Activated CD4-positive, alpha-beta T cell treated with anti-CD3 and anti-CD28 coated beads for 24 hours (primary cell): Measurements from ENCODE around the gene THSD4.

ENCODE experiments used
- DNase-seq, 2 donors: peaks; one replicate each; pipeline ENCODE4 v3.0.0-alpha.2; 2020; ENCODE audit warnings: low read depth in 2 of 2

Gene THSD4

DNA sequence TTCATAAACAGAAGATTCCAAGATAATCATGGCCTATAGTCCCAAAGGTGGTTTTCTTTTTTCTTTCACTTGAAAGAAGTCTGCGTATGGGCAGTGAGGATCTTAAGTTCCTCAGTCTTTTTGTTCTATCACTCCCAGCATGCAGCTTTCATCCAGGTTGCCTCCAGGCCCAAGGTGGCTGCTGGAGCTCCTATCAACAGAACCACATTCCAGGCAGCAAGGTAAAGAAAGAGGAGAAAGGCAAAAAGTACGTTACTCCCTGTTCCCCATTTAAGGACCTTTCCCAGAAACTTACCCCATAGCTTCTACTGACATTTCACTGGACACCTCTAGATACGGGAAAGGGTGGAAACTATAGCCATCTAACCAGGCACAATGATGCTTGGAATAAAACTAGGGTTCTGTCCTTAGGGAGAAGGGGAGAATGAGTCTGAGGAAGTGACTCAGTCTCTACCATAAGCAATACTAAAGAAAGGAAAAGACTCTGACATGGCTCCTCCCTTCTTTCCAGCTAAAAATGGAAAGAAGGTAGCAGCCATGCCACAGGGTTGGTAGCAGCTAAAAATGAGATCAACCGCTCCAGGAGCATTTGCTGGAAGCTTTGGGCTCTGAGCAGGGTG, 381.2 kb downstream of the THSD4 start:
- no peak for DNase-seq

DNA sequence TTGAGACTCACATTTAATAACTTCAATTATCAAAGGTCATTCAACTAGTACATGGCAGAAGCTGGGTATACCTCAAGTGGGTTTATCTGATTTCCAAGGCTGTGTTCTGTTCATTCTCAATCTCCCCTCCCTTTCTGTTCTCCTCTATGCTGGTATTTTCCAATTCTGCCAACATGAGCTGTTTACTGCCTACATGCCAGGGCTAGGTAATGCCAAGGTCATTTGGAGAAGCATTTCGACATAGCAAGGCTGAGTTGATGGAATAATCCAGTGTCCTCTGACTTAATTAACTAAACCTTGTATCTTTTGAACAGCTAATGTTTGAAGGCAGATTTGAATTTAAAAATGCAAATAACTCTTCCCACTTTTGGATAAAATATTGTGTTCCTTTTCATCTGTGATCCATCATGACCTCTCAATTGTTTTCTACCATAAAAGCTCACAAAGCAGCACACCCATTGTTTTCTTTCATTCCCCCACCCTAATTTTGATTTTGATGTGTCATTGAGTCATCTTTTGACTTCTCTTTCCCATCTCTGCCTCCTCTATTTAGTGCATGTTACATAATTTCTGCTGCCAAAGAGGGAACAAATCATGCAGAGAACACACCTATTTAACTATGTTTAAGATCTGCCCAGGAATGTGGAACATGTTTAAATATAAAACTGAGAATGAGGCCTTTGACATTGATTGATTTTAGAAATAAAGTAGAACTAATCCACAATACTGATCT, 386.2 kb downstream of the THSD4 start:
- no peak for DNase-seq

DNA sequence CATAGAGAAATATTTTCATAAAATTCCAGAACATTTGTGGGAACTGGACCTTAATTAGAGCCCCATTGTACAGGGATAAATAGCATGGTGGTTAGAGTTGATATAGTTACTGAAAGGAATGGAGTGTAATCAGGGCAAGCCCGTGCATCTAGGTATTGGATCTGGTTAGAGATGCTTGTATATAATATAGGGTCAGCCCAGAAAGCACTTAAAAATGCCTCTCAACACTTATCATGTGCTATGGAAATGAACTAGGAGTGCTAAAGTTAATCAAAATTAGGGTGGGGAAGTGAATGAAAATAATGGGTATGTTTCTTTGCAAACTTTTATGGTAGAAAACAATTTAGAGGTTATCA, 386.8 kb downstream of the THSD4 start:
- DNase-seq = no peak

DNA sequence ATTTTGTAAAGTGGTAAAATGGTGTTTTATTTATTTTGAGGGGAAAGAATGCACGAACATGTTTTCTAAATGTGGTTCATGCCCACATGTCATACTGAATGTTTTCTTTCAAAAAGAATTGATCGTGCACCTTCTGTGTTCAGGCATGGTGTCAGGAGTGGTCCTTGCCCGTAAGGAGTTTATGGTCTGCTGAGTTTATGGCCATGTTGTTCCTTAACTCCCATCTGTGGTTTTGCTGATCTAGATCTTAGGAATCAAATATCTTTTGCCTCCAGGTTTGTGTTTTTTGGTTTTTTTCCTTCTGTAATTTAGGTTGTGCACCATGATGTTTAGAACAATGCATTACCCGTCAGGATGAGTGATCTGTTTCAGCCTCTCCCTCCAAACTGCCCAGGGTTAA, 390.7 kb downstream of the THSD4 start:
- no peak for DNase-seq

DNA sequence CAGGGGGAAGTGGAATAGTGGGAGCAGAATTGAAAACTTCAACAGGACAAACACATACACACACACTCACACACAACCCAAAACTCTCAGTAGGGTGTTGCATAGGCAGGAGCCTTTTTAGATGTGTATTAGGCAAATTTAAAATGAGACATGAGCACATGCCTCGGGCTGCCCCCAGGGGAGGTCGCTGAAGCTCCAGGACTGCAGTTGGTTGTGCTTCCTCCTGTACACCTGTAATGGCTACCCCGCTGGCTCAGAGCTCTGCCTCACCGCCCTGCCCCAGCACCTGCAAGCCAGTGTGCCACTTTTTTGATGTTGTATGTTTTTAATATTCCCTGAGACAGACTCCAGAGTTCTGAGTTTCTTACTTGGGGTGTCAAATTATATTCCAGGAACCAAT, 391.7 kb downstream of the THSD4 start:
- DNase-seq = no peak

DNA sequence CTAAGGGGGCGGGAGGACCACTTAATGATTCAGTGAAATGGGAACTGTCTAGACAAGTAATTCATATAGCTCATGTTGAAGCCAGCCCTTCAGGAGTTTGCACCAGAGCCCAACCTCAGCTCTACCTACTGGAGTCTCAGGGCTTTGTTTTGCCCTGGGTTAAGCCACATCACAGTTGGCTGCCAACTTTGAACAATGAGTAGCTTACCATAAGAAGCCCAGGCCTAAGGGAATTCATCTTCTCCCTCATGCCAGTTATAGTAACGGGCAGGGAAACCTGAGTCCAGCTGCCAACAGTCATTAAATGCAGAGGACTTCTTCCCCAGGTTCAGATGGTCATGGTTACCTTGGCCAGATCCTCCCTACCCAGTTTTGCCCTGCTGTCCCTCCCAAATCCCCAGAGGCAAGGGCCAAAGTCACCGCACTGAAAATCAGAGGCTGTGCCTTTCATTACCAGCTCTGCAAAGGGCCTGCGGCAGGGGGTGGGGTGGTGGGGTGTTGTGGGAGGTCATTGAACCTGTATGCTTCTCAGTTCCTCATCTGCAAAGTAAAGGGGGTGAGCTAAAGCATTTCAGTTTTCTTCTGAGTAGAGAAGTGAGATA, 392.9 kb downstream of the THSD4 start:
- no peak for DNase-seq

DNA sequence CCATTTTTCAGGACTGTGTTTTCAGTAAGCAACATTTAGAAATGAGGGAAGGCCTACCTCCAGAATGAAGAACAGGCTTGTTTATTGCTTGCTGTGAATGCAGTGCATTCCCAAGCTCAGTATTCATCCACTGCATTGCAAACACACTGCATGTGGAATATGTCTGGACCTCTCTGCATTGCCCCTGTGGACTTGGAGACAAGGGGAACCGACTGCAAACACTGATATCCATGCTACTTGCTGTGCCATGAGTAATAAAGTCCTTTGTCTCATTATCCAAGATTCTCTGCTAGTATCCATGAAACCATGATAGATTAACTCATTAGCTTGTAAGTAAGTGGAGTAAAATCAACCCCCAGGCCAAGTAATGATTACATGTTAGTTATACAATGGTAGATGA, 393.9 kb downstream of the THSD4 start:
- DNase-seq = no peak

DNA sequence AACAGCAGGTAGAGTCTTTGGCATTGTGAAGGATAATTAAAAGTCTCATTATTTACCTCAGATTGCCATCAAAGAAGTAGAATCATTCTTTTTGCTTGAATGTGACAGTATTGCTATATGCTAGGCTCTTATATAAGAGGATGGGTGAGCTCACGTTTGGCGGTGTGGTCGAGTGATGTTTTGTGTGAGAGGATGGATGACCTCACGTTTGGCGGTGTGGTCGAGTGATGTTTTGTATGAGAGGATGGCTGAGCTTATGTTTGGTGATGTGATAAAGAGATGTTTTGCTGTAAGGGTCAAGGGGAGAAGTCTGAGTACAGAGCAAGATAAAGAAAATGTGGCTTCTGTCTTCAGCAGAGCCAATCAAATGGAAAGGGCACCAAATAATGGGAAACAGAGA, 395.5 kb downstream of the THSD4 start:
- DNase-seq = no peak

DNA sequence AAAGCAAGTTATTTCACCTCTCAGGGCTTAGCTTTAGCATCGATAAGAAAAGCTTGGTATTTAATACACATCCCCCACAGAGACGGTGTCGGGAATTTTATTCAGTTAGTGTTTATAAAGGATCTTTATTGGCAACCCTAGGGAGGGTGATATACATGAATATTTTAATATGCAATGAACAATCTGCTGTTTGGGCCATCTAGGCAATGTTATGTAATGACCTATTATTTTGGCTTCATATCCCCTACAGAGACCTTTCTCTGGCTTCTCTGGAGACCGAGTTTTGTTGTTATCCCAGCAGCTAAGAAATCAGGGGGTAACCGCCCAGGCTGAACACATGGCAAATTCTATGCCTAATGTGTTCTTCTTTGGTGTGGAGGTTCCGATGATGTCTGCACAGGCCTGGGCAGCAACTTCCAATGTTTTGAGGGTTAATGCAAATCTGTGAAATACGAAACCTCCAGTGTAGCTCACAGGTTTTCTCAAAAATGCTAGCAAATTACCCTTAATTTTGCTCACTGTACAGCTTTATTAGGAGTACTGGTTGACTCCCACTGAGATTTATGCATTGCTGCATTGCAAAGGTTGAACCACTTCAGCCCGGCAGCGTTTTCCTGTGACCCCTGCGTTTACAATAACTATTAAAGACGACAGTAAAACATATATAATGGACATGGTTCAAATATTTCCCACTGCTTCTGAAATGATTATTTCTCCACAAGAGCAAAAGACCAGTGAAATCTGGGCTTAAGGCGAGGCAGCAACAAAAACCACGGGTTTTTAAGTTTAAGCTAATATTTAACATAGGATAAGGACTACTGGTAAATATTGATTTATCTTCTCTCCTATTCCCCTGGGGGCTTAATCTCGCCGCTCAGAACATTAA, 396.8 kb downstream of the THSD4 start:
- no peak for DNase-seq

DNA sequence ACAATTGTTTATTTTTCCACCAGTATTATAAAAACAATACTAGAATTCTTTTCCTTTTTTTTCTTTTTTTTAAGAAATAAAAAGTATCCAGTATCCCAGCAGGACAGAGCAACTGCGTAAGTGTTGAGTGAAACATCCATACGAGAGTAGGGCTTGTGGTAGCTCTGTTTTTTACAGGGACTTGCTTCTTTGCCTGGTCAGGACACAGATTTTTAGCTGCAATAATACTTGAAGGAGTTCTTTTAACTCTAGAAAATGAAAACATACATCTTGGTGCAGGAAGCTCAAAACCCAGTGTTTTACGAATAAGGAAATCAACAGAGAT, 397.4 kb downstream of the THSD4 start:
- no peak for DNase-seq

DNA sequence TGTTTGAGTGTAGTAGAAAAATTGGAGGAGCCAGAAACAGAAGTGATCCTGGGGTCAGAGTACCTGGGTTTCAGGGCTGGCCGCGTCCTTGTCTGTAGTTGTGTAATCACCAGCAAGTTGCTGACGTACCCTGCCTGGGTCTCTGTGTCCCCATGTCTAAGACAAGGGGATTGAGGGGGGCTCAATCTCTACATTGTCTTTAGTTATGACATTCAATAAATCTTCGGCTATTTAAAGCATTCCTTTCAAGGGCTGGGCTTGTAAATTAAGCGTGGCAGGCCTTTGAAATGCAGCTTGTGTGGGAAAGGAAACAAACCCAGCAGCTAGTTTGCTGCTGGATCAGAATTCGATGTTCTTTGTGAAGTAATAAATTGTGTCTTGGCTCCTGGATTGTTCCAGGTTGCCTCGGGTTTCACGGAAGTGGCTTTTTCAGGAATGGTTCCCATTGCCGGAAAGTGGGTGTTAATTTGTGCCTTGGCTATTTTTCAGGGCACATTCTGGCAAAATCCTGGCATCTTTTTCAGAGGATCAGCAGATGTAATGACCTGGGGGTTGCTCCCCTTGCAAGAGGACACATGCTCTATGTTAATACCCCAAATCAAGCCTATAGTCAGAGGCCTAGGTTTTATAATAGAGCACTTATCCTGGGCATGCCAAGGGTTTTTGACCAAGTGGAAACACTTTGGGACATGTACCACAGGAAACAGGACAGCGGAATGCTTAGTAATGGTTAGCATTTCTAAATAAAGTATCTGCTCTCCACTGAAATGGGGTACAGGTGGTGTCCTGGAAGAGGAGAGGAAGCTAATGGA, 400.3 kb downstream of the THSD4 start:
- DNase-seq = no peak

DNA sequence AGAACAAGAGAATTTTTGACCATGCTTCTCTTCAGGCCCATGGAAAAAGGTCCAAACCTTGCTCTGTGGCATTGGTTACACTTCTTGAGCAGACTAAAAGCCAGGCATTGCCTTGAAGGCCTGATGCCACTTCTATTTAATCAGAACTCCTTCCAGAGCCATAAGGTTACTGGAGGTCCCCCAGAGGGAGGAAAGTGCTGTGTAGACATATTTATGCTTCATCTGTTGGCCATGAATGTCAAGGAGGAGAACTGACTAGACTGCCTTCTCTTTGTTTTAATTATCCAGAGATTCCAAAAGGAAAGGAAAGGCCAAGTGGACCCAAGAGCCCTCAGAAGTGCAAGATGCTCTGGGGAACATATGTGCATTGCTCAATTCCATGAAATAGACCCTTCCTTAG, 402.5 kb downstream of the THSD4 start:
- DNase-seq = no peak

DNA sequence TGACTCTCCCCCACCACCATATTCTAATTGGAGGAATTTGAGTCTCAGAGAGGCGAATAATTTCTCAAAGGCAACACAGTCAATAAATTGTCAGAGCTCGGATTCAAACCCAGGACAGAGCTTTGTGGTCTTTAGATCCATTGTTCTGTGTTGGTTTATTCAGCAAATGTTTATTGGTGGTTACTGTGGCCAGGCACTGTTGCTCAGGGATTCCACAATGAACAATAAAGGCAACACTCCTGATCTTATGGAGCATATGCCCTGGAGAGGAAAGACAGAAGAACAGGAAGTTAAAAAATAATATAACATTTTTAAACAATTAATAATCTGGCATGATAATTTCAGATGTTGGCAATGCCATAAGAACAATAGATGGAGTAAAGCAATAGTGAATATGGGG, 403.4 kb downstream of the THSD4 start:
- DNase-seq = no peak

DNA sequence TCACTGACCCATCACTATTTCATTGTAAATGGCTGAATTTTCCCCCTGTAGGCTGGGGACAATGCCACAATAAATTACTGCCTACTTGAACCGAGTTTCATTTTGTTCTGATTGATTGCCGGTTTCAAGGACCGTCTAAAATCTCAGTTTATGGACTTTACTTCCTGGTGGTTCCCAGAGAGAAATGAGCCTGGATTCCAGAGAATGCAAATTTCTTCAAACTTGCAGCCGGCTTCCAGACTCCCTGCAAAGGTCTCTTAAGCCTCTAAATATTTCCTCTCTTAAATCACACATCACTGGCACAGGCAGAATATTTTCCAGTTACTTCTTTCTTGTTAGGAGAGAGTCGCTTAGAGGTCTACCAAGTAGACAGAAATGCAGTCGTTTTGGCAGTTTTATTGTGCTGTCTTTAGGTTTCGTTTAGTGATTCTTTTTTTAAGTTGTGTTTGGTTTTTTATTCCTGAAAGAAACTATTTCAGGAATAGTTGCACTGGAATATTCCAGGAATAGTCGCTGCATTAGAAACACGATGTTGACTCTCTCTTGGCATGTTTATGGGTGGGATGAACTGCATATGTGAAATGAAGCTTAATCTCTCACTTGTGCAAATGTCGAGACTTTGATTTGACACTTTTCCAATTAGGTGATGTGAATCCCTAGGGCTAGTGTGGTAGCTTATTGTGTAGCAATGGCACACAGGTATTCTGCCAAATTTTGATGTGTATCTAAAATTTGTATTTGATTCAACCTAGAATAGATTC, 411.0 kb downstream of the THSD4 start:
- no peak for DNase-seq

DNA sequence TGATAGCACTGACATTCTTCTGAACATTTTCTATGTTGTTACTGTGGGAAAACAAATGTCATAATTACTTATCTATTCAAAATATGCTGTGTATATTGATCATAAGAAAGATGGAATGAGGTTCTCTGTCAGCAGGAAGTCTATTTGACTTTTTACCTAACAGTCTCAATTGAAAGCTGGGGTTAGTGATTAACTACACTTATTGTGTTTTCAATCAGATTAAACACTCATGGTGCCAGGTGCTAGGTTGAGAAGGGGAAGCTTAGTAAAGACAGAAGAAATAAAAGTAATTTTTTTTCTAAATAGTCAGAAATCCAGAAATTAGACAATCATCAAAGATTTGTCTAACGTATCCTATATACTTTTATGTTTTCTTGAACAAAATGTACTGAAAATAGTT, 414.1 kb downstream of the THSD4 start:
- DNase-seq = no peak

DNA sequence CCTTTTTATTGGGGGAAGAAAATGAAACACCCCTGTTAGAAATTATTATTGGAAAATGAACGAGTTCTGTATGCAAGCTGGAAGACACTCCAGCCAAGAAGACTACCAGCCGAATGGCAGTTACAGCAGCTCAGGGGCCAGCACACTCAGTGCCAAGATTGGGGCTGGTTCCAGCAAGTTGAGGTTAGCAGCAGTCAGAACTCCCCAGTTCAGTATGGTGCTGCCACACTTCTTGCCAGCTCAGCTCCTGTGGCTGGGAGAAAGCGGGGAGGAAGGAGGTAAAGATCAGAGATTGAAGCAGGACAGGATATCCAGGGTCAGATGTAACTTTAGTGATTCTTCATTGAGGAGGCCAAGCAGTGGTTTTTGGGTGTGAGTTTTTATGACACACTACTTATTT, 414.8 kb downstream of the THSD4 start:
- no peak for DNase-seq

DNA sequence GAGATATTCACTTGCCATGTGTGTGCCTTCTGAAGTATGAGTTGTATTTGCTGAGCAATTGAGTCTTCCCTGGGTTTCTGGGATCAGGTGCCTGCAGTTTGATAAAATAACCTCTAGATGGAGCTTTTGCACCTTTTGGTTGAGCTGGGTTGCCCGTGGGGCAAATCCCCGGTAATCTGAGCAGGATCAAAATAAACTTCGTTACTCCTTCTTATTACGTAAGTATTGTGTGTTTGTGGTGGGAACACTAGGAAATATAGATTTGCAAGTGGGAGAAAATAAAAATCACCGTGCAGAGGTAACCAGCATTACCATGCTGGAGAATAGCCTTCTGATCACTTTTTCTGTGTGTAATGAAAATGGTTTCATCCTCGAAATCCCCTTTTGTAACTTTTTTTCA, 417.7 kb downstream of the THSD4 start:
- no peak for DNase-seq

DNA sequence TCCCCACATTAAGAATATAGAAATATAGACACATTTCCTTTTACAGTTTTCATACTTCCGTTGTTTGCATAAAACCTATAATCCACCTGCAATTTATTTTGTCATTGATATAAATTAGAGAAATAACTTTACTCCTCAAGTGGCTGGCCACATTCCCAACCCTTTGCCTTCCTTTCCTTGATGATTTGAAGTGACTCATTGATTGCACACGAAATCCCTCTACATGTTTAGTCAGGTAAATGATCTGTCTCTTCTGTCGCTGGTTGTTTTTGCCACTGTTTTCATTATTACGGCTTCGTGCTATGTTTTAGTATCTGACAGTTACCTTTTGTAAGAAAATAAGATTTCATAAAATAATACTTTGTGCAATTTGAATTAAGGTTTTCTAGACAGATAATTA, 422.9 kb downstream of the THSD4 start:
- no peak for DNase-seq

DNA sequence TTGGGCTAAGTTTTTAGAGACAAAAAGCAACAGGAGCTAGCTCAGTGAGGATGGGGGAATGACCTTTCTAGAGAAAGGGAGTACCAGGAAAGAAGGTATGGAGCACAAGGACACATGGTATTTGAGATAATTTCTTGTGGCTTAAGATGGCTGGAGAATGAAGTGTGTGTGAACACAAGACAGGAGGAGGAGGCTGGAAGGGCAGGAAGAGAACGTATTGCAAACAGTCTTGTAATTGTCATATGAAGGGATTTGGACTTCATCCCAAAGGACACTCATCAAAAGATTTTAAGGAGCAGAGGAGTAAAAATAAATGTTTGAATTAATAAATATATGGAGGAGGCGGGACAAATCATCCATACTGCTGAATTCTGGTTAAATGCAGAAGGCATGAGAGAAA, 426.5 kb downstream of the THSD4 start:
- DNase-seq = no peak

DNA sequence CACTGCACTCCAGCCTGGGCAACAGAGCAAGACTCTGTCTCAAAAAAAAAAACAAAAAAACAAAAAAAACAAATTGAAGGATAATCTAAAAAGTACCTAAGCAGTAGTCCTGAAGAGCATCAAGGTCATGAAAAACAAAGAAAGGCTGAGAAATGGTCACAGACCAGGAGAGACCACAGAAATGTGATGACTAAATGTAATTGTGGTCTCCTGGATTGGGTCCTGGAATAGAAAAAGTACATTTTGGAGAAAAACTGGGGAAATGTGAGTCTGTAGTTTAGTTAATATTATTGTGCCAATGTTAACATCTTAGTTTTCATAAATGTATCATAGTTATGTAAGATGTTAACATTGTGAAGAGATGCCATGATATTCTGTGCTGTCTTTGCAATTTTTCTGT, 427.6 kb downstream of the THSD4 start:
- no peak for DNase-seq

DNA sequence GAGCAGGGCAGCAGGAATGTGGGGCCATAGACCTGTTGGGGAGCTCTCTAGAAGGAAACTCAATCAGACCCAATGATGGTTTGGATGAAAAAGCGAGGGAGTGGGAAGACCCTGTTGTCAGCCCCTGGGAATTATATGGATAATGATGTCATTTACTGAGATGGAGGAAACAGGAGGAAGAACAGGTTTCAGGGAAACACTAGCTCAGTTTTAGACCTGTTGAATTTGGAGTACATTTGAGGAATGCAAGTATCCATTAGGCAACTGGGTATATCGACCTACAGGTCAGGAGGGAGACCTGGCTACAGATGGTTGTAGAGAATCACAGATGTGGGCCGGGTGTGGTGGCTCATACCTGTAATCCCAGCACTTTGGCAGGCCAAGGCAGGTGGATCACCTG, 428.1 kb downstream of the THSD4 start:
- DNase-seq = no peak
